Measurements from ENCODE around the gene OR4D9.
"Not testable (repeated sequence)": the region's sequence is repeated elsewhere in the genome, so short reads cannot be mapped to it uniquely, and the experiment has no call there.

OR4D9 gene

GRCh38 chr11:59510941-59511589 lies at the start of gene OR4D9:
OR4D9 (plus strand) TSS chr11:59511539; CDS start chr11:59514913, 3,374 bp downstream.
- no peak within 1 kb of the TSS for H3K4me3 ChIP-seq (ENCODE audit: low read depth, low read length)
- no peak for DNase-seq (ENCODE audit: low read depth)

GRCh38 chr11:59463190-59463641 lies 48.1 kb upstream of the OR4D9 start:
- no peak for DNase-seq (ENCODE audit: low read depth)
- H3K4me3 ChIP-seq (ENCODE audit: low read depth, low read length): no peak overlapping the region

GRCh38 chr11:59473015-59473414 lies 38.3 kb upstream of the OR4D9 start, which contains the start of gene OR4D10:
OR4D10 (plus strand) TSS chr11:59473315; CDS start chr11:59477430, 4,115 bp downstream.
- H3K4me3 ChIP-seq (ENCODE audit: low read depth, low read length): no peak within 1 kb of the TSS

GRCh38 chr11:59475176-59475575 lies 36.2 kb upstream of the OR4D9 start:
- H3K4me3 ChIP-seq (ENCODE audit: low read depth, low read length): no peak overlapping the region
- DNase-seq (ENCODE audit: low read depth): no peak

More at GRCh38 chr11:59473015-59473414, 38.3 kb upstream of the OR4D9 start, which contains the start of gene OR4D10:
- no peak for DNase-seq (ENCODE audit: low read depth)

GRCh38 chr11:59479906-59480305 lies 31.4 kb upstream of the OR4D9 start:
- no peak overlapping the region for H3K4me3 ChIP-seq (ENCODE audit: low read depth, low read length)
- DNase-seq (ENCODE audit: low read depth): no peak

GRCh38 chr11:59480359-59480758 lies 31.0 kb upstream of the OR4D9 start:
- no peak overlapping the region for H3K4me3 ChIP-seq (ENCODE audit: low read depth, low read length)

GRCh38 chr11:59501931-59502330 lies 9.4 kb upstream of the OR4D9 start:
- no peak for DNase-seq (ENCODE audit: low read depth)

More at GRCh38 chr11:59480359-59480758, 31.0 kb upstream of the OR4D9 start:
- no peak for DNase-seq (ENCODE audit: low read depth)

GRCh38 chr11:59503276-59503675 lies 8.1 kb upstream of the OR4D9 start, which contains the start of gene OR4D11:
OR4D11 (plus strand) TSS chr11:59503576; CDS start chr11:59503576, 0 bp downstream.
- H3K4me3 ChIP-seq (ENCODE audit: low read depth, low read length): no peak within 1 kb of the TSS
- no peak for DNase-seq (ENCODE audit: low read depth)

More at GRCh38 chr11:59501931-59502330, 9.4 kb upstream of the OR4D9 start:
- H3K4me3 ChIP-seq (ENCODE audit: low read depth, low read length): no peak overlapping the region

- H3K4me3 ChIP-seq (ENCODE audit: low read depth, low read length): no peak overlapping the region
- no peak for DNase-seq (ENCODE audit: low read depth)
Observed at GRCh38 chr11:59511675-59512074, 336 bp downstream of the OR4D9 start.

GRCh38 chr11:59520139-59520538 lies 8.8 kb downstream of the OR4D9 start:
- not testable (repeated sequence) for H3K4me3 ChIP-seq (ENCODE audit: low read depth, low read length); DNase-seq (ENCODE audit: low read depth)

- H3K4me3 ChIP-seq (ENCODE audit: low read depth, low read length): no peak overlapping the region
- DNase-seq (ENCODE audit: low read depth): no peak
Observed at GRCh38 chr11:59520741-59521140, 9.4 kb downstream of the OR4D9 start.

- H3K4me3 ChIP-seq (ENCODE audit: low read depth, low read length): no peak overlapping the region
- no peak for DNase-seq (ENCODE audit: low read depth)
Observed at GRCh38 chr11:59523541-59523940, 12.2 kb downstream of the OR4D9 start.

GRCh38 chr11:59528711-59529110 lies 17.4 kb downstream of the OR4D9 start:
- no peak for DNase-seq (ENCODE audit: low read depth)
- no peak overlapping the region for H3K4me3 ChIP-seq (ENCODE audit: low read depth, low read length)

- no peak overlapping the region for H3K4me3 ChIP-seq (ENCODE audit: low read depth, low read length)
- no peak for DNase-seq (ENCODE audit: low read depth)
Observed at GRCh38 chr11:59532620-59533019, 21.3 kb downstream of the OR4D9 start.

- no peak for DNase-seq (ENCODE audit: low read depth)
- no peak overlapping the region for H3K4me3 ChIP-seq (ENCODE audit: low read depth, low read length)
Observed at GRCh38 chr11:59534676-59535075, 23.3 kb downstream of the OR4D9 start.

GRCh38 chr11:59542142-59542810 lies 30.9 kb downstream of the OR4D9 start:
- no peak for DNase-seq (ENCODE audit: low read depth)
- H3K4me3 ChIP-seq (ENCODE audit: low read depth, low read length): no peak overlapping the region

- H3K4me3 ChIP-seq (ENCODE audit: low read depth, low read length); DNase-seq (ENCODE audit: low read depth): not testable (repeated sequence)
Observed at GRCh38 chr11:59543713-59544112, 32.4 kb downstream of the OR4D9 start.

- H3K4me3 ChIP-seq (ENCODE audit: low read depth, low read length): no peak overlapping the region
- no peak for DNase-seq (ENCODE audit: low read depth)
Observed at GRCh38 chr11:59544869-59545178, 33.5 kb downstream of the OR4D9 start.

- DNase-seq (ENCODE audit: low read depth): peak; percentile 31
- H3K4me3 ChIP-seq (ENCODE audit: low read depth, low read length): no peak overlapping the region
Observed at GRCh38 chr11:59545179-59546020, 34.1 kb downstream of the OR4D9 start.
